BLaER1 (cell line): Measurements from ENCODE around the gene GMFB.

Experiments used
- H3K27ac ChIP-seq: shearing (Covaris generic); formaldehyde crosslinking; 2 replicates; pipeline ENCODE4 v1.8.1; 2022
- H3K27me3 ChIP-seq: shearing (Covaris generic); formaldehyde crosslinking; 2 replicates; pipeline ENCODE4 v1.8.1; 2022
- H3K36me3 ChIP-seq: shearing (Covaris generic); formaldehyde crosslinking; 2 replicates; pipeline ENCODE4 v1.8.1; 2022
- H3K4me1 ChIP-seq: shearing (Covaris generic); formaldehyde crosslinking; 2 replicates; pipeline ENCODE4 v1.8.1; 2022
- H3K4me2 ChIP-seq: shearing (Covaris generic); formaldehyde crosslinking; 2 replicates; pipeline ENCODE4 v1.8.1; 2022
- H3K4me3 ChIP-seq: shearing (Covaris generic); formaldehyde crosslinking; 2 replicates; pipeline ENCODE4 v1.8.1; 2022
- H3K9ac ChIP-seq: shearing (Covaris generic); formaldehyde crosslinking; 2 replicates; pipeline ENCODE4 v1.8.1; 2022
- H3K9me3 ChIP-seq: shearing (Covaris generic); formaldehyde crosslinking; 2 replicates; pipeline ENCODE4 v1.8.1; 2022
- H4K20me1 ChIP-seq: shearing (Covaris generic); formaldehyde crosslinking; 2 replicates; pipeline ENCODE4 v1.8.1; 2022
- Cebpa-rat ChIP-seq: shearing (Covaris generic); IDR thresholded peaks from 2 replicates; pipeline ENCODE4 v1.8.1; 2022

Gene GMFB

DNA sequence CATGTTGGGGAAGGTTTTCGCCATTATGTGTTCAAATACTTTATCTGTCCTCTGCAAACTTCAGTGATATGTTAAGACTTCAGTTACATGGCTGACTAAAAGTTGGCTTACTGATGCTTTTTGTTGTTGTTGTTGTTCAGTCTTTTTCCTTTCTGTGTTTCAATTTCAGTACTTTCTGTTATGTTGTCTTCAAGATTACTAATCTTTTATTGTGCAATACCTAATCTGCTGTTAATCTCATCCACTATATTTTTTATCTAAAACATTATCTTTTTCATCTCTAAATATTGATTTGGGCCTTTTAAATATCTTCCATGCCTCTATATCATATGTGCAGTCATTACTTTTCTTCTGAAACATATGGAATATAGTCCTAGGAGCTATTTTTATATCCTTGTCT, 27.9 kb upstream of the GMFB start:
- peaks cover 24% of the 10 kb centered on the region for H3K36me3 ChIP-seq
- no peak overlapping the region for H3K27ac ChIP-seq
- peaks cover 36% of the 10 kb centered on the region for H3K9me3 ChIP-seq
- H4K20me1 ChIP-seq: no peaks in the 10 kb centered on the region; the same call in 1 of the 2 replicates
- no peak overlapping the region for H3K4me2 ChIP-seq
- no peaks in the 10 kb centered on the region for H3K27me3 ChIP-seq
- no peak overlapping the region for H3K9ac ChIP-seq
- TF ChIP-seq Cebpa-rat: peak; percentile 32; the same call in 1 of the 2 replicates
- H3K4me3 ChIP-seq: no peak overlapping the region
- H3K4me1 ChIP-seq: peaks cover 1% of the 10 kb centered on the region; the same call in 1 of the 2 replicates

DNA sequence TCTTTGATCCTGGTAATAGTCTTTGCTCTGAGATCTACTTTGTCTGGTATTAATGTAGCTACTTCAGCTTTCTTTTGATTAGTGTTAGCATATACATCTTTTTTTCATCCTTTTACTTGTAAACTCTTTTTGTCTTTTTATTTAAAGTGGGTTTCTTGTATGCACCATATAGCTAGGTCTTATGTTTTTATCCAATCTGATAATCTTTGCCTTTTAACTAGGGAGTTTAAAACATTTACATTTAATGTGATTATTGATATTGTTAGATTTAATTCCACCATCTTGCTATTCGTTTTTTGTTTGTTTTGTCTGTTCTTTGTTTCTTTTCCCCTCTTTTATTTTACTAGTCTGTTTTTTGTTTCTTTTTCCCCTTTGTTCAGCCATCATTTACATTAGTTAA, 26.9 kb upstream of the GMFB start:
- TF ChIP-seq Cebpa-rat: no peak
- H3K9ac ChIP-seq: no peak overlapping the region

DNA sequence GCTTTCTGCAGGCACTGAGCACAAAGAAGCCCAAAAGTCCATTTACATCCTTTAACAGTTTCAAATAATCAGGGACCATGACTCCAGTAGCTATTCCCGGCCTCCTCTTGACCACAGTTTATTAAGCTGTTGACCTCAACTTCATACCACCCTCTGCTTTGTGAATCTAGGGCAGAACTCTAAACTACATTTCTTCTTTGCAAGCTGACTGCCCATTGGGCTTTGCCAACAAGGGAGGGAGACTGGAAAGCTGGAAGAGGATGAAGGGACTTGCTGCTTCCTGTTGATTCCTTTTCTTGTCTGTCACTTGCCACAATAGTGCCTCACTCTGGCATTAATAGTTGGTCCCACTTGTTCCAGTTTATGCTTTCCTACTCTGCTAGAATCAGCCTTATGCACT, 23.6 kb upstream of the GMFB start:
- no peak overlapping the region for H3K4me2 ChIP-seq
- peaks cover 14% of the 10 kb centered on the region for H3K4me1 ChIP-seq
- H3K36me3 ChIP-seq: peaks cover 14% of the 10 kb centered on the region
- H3K9ac ChIP-seq: no peak overlapping the region
- no peak for TF ChIP-seq Cebpa-rat
- H4K20me1 ChIP-seq: no peaks in the 10 kb centered on the region; the same call in 1 of the 2 replicates
- no peaks in the 10 kb centered on the region for H3K27me3 ChIP-seq
- H3K9me3 ChIP-seq: peaks cover 24% of the 10 kb centered on the region
- H3K27ac ChIP-seq: no peak overlapping the region
- no peak overlapping the region for H3K4me3 ChIP-seq

More for the DNA sequence above, 26.9 kb upstream of the GMFB start:
- Histone ChIP-seq H3K4me1 (peaks cover 12% of the 10 kb centered on the region), H3K27ac (no peak overlapping the region), H3K4me3 (no peak overlapping the region), H3K36me3 (peaks cover 24% of the 10 kb centered on the region), H3K4me2 (no peak overlapping the region), H4K20me1 (no peaks in the 10 kb centered on the region; the same call in 1 of the 2 replicates), H3K9me3 (peaks cover 36% of the 10 kb centered on the region), H3K27me3 (no peaks in the 10 kb centered on the region)

DNA sequence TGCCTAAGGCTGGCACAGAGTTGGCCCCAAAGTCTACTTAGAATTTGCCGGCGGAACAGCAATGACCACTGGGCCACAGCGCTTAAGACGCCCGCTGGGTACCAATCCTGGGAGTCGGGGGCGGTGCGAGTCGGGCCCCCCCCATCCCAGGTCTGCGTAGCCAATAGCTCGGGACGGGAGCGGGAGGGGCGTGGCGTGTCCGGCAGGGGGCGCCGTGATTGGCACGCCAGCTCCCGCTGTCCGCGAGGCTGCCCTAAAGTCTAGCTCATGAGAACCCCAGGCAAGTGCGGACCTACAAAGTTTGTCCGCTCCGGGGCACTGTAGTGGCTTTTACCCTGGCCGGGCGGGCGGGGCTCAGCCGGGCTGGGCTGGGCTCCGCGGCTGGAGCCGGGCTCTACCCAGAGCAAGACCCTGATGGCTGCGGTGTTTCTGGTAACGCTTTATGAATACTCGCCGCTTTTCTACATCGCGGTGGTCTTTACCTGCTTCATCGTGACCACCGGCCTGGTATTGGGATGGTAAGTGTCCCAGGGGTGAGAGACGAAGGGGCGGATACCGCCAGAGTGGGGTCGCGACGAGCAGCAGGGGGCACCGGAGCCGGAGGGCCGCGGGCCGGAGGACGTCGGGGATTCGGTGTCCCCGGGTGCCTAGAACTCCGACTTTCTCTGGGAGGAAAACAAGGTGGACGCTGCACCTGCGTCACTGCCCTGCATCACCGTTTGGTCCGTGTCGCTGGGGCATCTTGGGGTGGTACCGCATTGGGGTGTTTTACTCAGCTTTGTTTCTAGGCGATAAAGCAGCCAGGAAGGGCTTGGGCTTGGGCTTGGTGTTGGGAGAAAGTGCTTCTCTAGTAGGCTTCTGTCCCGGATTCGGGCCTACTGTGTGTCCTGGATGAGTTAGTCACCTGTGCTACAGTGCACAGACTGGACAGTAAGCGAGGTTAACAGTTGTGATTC, 21.0 kb upstream of the GMFB start, which contains the start of gene CGRRF1:
Gene CGRRF1 (plus strand): TSS at position 361 of the 956 bp plus-strand sequence. CDS start 54 bp downstream, at position 415.
- Histone ChIP-seq H3K4me3 (peak within 1 kb of the TSS; percentile 83), H3K4me2 (peak within 1 kb of the TSS; percentile 73), H4K20me1 (no peaks in the 10 kb centered on the region; the same call in 1 of the 2 replicates), H3K9me3 (peaks cover under 1% of the 10 kb centered on the region), H3K27ac (peak within 1 kb of the TSS; percentile 49; the same call in 1 of the 2 replicates), H3K36me3 (peaks cover 5% of the 10 kb centered on the region), H3K27me3 (no peaks in the 10 kb centered on the region), H3K4me1 (peaks cover 14% of the 10 kb centered on the region), H3K9ac (peak within 1 kb of the TSS; percentile 78)
- no peak for TF ChIP-seq Cebpa-rat

DNA sequence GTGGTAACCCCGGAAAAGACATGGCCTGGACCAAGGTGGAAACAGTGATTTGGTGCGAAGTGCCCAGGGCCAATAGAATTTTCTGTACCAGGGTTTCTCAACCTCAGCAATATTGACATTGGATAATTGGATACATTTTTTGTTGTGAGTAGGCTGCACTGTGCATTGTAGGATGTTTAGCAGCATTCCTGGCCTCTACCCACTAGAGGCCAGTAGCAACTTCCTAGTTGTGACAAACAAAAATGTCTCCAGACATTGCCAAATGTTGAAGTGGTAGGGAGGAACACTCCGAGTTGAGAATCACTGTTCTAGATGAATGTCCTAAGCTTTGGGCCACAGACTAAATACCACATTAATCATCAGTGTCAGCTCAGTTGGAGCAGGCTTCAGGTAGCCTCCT, 14.7 kb upstream of the GMFB start:
- no peaks in the 10 kb centered on the region for H3K27me3 ChIP-seq
- no peaks in the 10 kb centered on the region for H3K36me3 ChIP-seq
- no peak overlapping the region for H3K4me2 ChIP-seq
- H4K20me1 ChIP-seq: no peaks in the 10 kb centered on the region
- H3K4me1 ChIP-seq: no peaks in the 10 kb centered on the region
- H3K9me3 ChIP-seq: no peaks in the 10 kb centered on the region
- no peak overlapping the region for H3K27ac ChIP-seq
- H3K9ac ChIP-seq: no peak overlapping the region
- no peak for TF ChIP-seq Cebpa-rat
- no peak overlapping the region for H3K4me3 ChIP-seq

DNA sequence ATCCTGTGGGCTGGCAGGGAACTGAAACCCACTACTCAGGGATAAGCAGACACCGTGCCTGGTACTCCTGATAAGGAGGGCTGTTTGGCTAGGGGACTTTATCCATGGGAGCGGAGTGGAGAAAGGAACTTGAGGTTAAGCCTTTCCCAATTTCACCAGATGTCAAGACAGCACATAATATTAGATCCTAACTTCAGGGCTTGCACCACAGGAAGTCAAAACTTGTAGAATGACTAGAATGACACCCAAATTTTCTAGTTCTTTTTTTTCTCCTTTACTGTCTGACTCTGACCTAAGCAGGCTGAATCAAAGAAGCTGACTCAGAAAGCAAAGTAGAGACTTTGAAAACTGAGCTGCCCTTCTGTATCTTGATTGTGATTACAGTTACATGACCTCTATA, 13.8 kb upstream of the GMFB start:
- Histone ChIP-seq H3K36me3 (no peaks in the 10 kb centered on the region), H3K4me3 (no peak overlapping the region), H4K20me1 (no peaks in the 10 kb centered on the region), H3K9ac (no peak overlapping the region), H3K4me1 (no peaks in the 10 kb centered on the region), H3K4me2 (no peak overlapping the region), H3K27ac (no peak overlapping the region), H3K27me3 (no peaks in the 10 kb centered on the region), H3K9me3 (no peaks in the 10 kb centered on the region)
- no peak for TF ChIP-seq Cebpa-rat

DNA sequence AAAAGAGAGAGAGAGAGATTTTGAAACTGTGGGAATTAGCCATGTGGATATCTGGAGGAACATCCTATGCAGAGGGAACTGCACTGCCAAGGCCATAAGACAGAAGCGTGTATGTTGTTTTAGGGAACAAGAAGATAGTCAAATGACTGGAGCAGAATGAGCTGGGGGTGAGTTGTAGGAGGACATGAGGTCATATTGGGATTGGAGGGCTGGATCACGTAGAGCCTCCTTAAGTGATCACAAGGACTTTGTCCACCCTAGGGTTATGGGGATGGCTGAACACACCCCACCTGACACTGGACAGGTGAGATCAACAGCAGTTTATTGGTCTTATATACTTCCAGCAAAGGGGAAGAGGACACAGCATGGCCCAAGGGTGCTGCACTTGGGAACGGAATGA, 12.7 kb upstream of the GMFB start:
- Histone ChIP-seq H3K36me3 (no peaks in the 10 kb centered on the region), H3K4me3 (no peak overlapping the region), H3K27ac (no peak overlapping the region), H3K9me3 (no peaks in the 10 kb centered on the region), H4K20me1 (no peaks in the 10 kb centered on the region), H3K9ac (no peak overlapping the region), H3K4me1 (no peaks in the 10 kb centered on the region), H3K4me2 (no peak overlapping the region), H3K27me3 (no peaks in the 10 kb centered on the region)
- TF ChIP-seq Cebpa-rat: no peak

DNA sequence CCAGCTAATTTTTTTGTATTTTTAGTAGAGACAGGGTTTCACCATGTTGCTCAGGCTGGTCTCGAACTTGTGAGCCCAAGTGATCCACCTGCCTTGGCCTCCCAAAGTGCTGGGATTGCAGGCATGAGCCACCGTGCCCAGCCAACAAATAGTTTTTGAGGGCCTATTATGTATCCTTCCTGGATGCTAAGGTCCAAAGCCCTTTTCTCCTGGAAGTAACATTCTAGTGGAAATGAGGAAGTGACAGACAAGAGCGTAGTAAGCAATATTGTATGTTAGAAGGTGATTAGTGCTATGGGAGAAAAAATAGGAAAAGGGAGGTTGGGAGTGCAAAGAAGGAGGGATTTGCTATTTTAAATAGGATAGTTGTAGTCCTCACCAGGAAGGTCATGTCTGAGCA, 12.0 kb upstream of the GMFB start:
- Histone ChIP-seq H3K36me3 (no peaks in the 10 kb centered on the region), H4K20me1 (no peaks in the 10 kb centered on the region), H3K9ac (no peak overlapping the region), H3K27ac (no peak overlapping the region), H3K9me3 (no peaks in the 10 kb centered on the region), H3K4me3 (no peak overlapping the region), H3K4me1 (no peaks in the 10 kb centered on the region), H3K27me3 (no peaks in the 10 kb centered on the region), H3K4me2 (no peak overlapping the region)
- no peak for TF ChIP-seq Cebpa-rat

DNA sequence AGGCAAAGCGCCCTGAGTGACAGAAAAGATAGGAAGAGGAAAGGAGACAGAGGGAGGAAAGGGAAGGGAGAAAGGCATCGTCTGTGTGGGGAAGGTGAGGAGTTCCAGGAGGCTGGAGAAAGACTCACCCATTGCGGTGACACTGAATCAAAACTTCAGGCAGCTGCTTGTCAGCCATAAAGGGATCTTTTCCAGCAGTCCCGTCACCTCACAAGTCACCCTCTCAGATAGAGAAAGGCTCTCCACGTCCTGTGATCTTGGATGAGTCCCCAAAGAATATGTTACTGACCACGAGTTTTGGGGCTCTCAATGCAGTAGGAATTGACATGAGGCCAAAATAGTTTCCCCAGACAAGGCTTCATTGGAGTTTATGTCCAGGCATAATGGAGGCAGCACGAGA, 9.8 kb upstream of the GMFB start:
- no peaks in the 10 kb centered on the region for H3K4me1 ChIP-seq
- H3K27ac ChIP-seq: no peak overlapping the region
- H4K20me1 ChIP-seq: no peaks in the 10 kb centered on the region
- H3K9me3 ChIP-seq: no peaks in the 10 kb centered on the region
- TF ChIP-seq Cebpa-rat: no peak
- H3K27me3 ChIP-seq: no peaks in the 10 kb centered on the region
- H3K4me3 ChIP-seq: no peak overlapping the region
- no peaks in the 10 kb centered on the region for H3K36me3 ChIP-seq
- H3K9ac ChIP-seq: no peak overlapping the region
- H3K4me2 ChIP-seq: no peak overlapping the region

DNA sequence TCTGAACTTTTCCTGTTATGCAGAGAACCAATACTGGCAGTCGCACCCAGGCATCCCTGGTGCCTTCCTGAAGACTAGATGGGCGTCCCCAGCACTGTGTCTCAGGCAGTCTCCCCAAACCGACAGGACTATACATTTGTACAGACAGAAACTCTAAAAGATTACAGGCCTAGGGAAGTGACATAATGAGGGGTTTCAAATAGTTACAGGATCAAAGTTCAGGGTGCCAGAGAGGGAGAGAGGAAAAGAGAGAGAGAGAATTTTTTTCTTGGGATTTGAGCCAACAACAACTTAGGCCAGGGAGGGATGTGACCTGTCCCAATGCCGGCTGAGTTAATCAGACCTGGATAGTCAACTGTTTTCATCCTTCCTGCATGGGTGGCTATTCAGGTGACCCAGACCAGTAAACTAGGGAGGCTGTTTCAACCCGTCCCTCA, 9.3 kb upstream of the GMFB start:
- no peak for TF ChIP-seq Cebpa-rat
- no peak overlapping the region for H3K27ac ChIP-seq
- H3K4me2 ChIP-seq: no peak overlapping the region
- no peak overlapping the region for H3K9ac ChIP-seq
- no peaks in the 10 kb centered on the region for H3K36me3 ChIP-seq
- H3K9me3 ChIP-seq: no peaks in the 10 kb centered on the region
- no peaks in the 10 kb centered on the region for H3K27me3 ChIP-seq
- no peak overlapping the region for H3K4me3 ChIP-seq
- H3K4me1 ChIP-seq: no peaks in the 10 kb centered on the region
- H4K20me1 ChIP-seq: no peaks in the 10 kb centered on the region
